ENCODE data around the gene NDUFB5.

The NDUFB5 gene

DNA sequence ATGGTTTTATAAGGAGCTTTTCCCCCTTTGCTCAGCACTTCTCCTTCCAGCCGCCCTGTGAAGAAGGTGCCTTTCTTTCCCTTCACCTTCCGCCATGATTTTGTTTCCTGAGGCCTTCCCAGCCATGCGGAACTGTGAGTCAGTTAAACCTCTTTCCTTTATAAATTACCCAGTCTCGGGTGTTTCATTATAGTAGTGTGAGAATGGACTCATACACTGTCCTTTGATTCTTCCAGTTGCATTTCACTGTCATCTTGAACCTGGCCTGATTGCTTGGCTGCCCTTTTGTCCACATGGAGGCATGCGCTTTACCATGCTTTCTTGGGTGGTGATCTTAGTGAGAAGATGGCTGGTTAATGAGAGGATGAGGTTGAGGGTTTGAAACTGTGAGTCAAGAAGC is 71.5 kb downstream of the NDUFB5 start:
- DNase-seq (ENCODE audit: low read depth, low spot score): no peak

Measured in activated CD4-positive, CD25-positive, alpha-beta regulatory T cell treated with anti-CD3 and anti-CD28 coated beads, Interleukin-2, amount 50 U/mL, for 16 hours (primary cell).